Neural crest cell (in vitro differentiated cells): ENCODE measurements around the gene SPATA32. TPM values are rescaled to one million over a fixed set of nuclear protein-coding genes. Genes with fewer than 3 reads are reported as not detected.
A peak's percentile ranks its signal among the peaks of the same experiment; 100 is the strongest.

Experiments used
- DNase-seq: peaks from one replicate; pipeline ENCODE4 v3.0.0; 2021; ENCODE audit warnings: low read depth, mixed read lengths, low spot score
- H3K27ac Mint-ChIP-seq: one replicate; pipeline ENCODE4 v1.8.0; 2021; ENCODE audit warnings: mild to moderate bottlenecking, mixed read lengths; ENCODE audit not compliant: unreplicated experiment
- H3K27me3 Mint-ChIP-seq: 2 replicates; pipeline ENCODE4 v1.8.0; 2021; ENCODE audit warnings: low read depth, mild to moderate bottlenecking, mixed read lengths
- H3K36me3 Mint-ChIP-seq: 2 replicates; pipeline ENCODE4 v1.8.0; 2021; ENCODE audit warnings: low read depth, mild to moderate bottlenecking, mixed read lengths
- H3K4me1 Mint-ChIP-seq: 2 replicates; pipeline ENCODE4 v1.8.0; 2021; ENCODE audit warnings: mixed read lengths
- H3K4me3 Mint-ChIP-seq: one replicate; pipeline ENCODE4 v1.8.0; 2021; ENCODE audit warnings: mild to moderate bottlenecking, mixed read lengths
- H3K9me3 Mint-ChIP-seq: 2 replicates; pipeline ENCODE4 v1.8.0; 2021; ENCODE audit warnings: mixed read lengths
- total RNA-seq: library from RNA; stranded (reverse); gene quantifications from 2 replicates; pipeline ENCODE4 v1.2.1, GENCODE V29; 2021
- TF ChIP-seq, protein P1 (sequence below): fragments of 200-600 bp; sonication (generic); conservative IDR thresholded peaks from 2 replicates; pipeline ENCODE4 v1.5.0; 2021; ENCODE audit warnings: antibody characterized with exemption, mild to moderate bottlenecking

The SPATA32 gene
- total RNA-seq, 1 donor from 2014 or later, result 0.23 TPM

- no peaks in the 10 kb centered on the region for H3K9me3 Mint-ChIP-seq
- DNase-seq, result peak; percentile 65
- H3K36me3 Mint-ChIP-seq, result no peaks in the 10 kb centered on the region
Observed at GRCh38 chr17:45246861-45247428, 14.9 kb downstream of the SPATA32 start.

DNA sequence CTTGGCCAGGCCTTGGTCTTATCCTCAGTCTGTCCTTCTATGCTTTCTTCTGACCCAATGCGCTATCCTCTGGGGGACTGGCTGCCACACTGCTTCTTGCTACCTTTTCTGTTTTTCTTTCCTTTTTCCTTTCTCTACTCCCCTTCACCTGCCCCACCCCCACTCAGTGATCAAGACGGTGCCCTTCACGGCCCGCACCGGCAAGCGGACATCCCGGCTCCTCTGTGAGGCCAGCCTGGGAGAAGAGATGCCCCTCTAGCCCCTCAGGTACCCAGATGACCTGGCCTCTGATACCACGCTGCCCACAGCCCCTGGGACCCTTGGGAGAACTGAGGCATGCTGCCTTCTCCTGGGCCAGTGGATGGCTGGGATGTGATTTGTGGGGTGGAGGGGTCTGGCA, 15.6 kb downstream of the SPATA32 start:
- TF ChIP-seq, protein P1, sequence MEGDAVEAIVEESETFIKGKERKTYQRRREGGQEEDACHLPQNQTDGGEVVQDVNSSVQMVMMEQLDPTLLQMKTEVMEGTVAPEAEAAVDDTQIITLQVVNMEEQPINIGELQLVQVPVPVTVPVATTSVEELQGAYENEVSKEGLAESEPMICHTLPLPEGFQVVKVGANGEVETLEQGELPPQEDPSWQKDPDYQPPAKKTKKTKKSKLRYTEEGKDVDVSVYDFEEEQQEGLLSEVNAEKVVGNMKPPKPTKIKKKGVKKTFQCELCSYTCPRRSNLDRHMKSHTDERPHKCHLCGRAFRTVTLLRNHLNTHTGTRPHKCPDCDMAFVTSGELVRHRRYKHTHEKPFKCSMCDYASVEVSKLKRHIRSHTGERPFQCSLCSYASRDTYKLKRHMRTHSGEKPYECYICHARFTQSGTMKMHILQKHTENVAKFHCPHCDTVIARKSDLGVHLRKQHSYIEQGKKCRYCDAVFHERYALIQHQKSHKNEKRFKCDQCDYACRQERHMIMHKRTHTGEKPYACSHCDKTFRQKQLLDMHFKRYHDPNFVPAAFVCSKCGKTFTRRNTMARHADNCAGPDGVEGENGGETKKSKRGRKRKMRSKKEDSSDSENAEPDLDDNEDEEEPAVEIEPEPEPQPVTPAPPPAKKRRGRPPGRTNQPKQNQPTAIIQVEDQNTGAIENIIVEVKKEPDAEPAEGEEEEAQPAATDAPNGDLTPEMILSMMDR, result no peak
- Mint-ChIP-seq H3K4me1 (peaks cover 23% of the 10 kb centered on the region), H3K9me3 (no peaks in the 10 kb centered on the region), H3K4me3 (peak overlapping the region; percentile 94), H3K27me3 (peaks cover 43% of the 10 kb centered on the region), H3K27ac (no peak overlapping the region), H3K36me3 (no peaks in the 10 kb centered on the region)
- DNase-seq, result no peak

More at GRCh38 chr17:45246861-45247428, 14.9 kb downstream of the SPATA32 start:
- no peak overlapping the region for H3K27ac Mint-ChIP-seq
- H3K4me3 Mint-ChIP-seq, result peak overlapping the region; percentile 94
- H3K27me3 Mint-ChIP-seq, result peaks cover 40% of the 10 kb centered on the region
- TF ChIP-seq, protein P1, result peak; percentile 71
- H3K4me1 Mint-ChIP-seq, result peaks cover 23% of the 10 kb centered on the region

DNA sequence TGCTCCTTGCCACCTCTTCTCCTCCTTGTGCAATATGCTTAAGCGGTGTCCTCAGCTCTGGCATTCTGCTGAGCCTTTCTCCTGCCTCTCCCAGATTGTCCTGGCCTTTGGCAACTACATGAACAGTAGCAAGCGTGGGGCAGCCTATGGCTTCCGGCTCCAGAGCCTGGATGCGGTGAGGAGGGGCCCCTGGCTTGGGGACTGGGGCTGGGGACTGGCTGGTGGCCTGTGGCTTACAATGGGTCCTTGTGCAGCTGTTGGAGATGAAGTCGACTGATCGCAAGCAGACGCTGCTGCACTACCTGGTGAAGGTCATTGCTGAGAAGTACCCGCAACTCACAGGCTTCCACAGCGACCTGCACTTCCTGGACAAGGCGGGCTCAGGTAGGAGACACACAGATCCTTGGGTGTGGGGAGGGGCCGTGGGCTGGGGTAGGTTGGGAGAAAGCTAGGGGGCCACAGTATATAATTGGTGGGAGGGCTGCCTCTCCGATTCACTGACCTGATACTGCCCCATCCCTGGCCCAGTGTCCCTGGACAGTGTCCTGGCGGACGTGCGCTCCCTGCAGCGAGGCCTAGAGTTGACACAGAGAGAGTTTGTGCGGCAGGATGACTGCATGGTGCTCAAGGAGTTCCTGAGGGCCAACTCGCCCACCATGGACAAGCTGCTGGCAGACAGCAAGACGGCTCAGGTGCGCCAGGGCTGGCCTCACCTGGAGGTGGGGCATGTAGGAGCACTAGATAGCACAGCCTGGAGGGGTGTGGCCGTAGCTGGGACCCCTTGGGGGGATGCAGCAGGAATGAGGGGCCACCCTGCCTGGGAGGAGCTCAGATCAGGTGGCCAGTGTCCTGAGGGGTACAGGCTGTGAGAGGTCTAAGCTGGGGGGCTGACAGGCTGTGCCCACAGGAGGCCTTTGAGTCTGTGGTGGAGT, 16.9 kb downstream of the SPATA32 start:
- Mint-ChIP-seq H3K27me3 (peaks cover 55% of the 10 kb centered on the region), H3K4me3 (peak overlapping the region; percentile 83), H3K9me3 (no peaks in the 10 kb centered on the region), H3K4me1 (peaks cover 23% of the 10 kb centered on the region), H3K27ac (no peak overlapping the region), H3K36me3 (no peaks in the 10 kb centered on the region)
- TF ChIP-seq, protein P1, result no peak
- DNase-seq, result no peak

DNA sequence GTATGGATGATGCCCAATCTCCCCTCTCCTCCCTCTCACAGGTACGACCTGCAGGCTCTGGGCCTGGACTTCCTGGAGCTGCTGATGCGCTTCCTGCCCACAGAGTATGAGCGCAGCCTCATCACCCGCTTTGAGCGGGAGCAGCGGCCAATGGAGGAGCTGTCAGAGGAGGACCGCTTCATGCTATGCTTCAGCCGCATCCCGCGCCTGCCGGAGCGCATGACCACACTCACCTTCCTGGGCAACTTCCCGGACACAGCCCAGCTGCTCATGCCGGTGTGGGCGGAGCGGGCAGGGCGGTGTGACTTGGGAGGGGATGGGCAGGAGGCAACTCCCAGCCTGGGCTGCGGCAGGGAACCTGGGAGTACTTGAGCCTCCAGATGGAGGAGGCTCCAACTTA, 18.1 kb downstream of the SPATA32 start:
- TF ChIP-seq, protein P1, result no peak
- no peaks in the 10 kb centered on the region for H3K9me3 Mint-ChIP-seq
- no peaks in the 10 kb centered on the region for H3K36me3 Mint-ChIP-seq
- H3K4me1 Mint-ChIP-seq, result peaks cover 23% of the 10 kb centered on the region
- no peak for DNase-seq
- peaks cover 64% of the 10 kb centered on the region for H3K27me3 Mint-ChIP-seq
- H3K27ac Mint-ChIP-seq, result no peak overlapping the region
- peak overlapping the region; percentile 31 for H3K4me3 Mint-ChIP-seq

DNA sequence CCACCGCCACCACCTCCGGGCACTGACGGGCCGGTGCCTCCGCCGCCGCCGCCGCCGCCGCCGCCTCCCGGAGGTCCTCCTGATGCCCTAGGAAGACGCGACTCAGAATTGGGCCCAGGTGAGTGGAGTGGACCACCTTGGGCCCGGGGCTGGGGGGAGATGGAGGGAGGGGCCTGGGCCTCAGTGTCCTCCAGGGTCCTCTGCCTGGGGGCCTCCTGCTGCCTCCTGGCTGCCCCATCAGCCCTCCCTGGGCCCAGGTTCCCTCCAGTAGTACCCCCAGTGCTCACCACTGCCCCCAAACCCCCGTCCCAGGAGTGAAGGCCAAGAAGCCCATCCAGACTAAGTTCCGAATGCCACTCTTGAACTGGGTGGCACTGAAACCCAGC, 19.9 kb downstream of the SPATA32 start:
- H3K9me3 Mint-ChIP-seq, result no peaks in the 10 kb centered on the region
- peak overlapping the region; percentile 67 for H3K4me3 Mint-ChIP-seq
- H3K27ac Mint-ChIP-seq, result no peak overlapping the region
- H3K27me3 Mint-ChIP-seq, result peaks cover 72% of the 10 kb centered on the region
- DNase-seq, result no peak
- H3K4me1 Mint-ChIP-seq, result peaks cover 22% of the 10 kb centered on the region
- TF ChIP-seq, protein P1, result no peak
- no peaks in the 10 kb centered on the region for H3K36me3 Mint-ChIP-seq
